GM18951 (cell line): Measurements from ENCODE around the gene FAM186B.

ENCODE experiments used
- POLR2A ChIP-seq: IDR thresholded peaks from 4 replicates; pipeline ENCODE4 v1.6.1; 2011; ENCODE audit warnings: mild to moderate bottlenecking; ENCODE audit not compliant: insufficient read length, insufficient read depth; ENCODE audit errors: extremely low read depth
- in situ Hi-C: fragments of 300-500 bp; cut with MboI; formaldehyde crosslinking; loops from one replicate; pipeline ENCODE4 v1.12.0; 2022; ENCODE audit warnings: low sequenced_read_pairs, mixed read lengths, inconsistent platforms; ENCODE audit not compliant: unreplicated experiment

The FAM186B gene

GRCh38 chr12:49582850-49583249 is 22.6 kb downstream of the FAM186B start:
- in situ Hi-C loops = no loop called here
- TF ChIP-seq POLR2A = no peak

DNA sequence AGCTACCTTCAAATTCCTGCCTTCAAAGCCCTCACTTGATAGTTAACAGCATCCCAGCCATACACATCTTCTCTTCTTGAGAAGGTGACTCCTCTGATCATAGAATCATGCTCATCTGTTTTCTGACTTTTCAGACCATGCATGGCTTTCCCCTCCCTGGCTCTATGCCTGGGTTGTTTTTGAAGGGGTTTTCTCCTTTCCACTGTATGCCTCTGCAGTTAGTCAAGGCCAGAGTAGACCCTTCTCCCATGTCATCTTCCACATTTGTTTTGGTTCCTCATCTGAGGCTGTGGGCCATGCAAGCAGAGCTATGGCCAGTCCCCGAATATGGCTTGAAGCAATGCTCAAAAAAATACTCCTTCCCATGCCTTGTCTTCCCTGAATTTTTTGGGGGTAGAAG is 23.2 kb downstream of the FAM186B start:
- in situ Hi-C loops = no loop called here
- TF ChIP-seq POLR2A = no peak

- in situ Hi-C loops = no loop called here
- no peak for TF ChIP-seq POLR2A
These were observed 24.6 kb downstream of the FAM186B start for GRCh38 chr12:49580572-49581535.

GRCh38 chr12:49578471-49579112 is 26.8 kb downstream of the FAM186B start:
- in situ Hi-C loops = no loop called here
- TF ChIP-seq POLR2A = no peak

- TF ChIP-seq POLR2A = no peak
- in situ Hi-C loops = no loop called here
These were observed 27.7 kb downstream of the FAM186B start for GRCh38 chr12:49577589-49578315.

DNA sequence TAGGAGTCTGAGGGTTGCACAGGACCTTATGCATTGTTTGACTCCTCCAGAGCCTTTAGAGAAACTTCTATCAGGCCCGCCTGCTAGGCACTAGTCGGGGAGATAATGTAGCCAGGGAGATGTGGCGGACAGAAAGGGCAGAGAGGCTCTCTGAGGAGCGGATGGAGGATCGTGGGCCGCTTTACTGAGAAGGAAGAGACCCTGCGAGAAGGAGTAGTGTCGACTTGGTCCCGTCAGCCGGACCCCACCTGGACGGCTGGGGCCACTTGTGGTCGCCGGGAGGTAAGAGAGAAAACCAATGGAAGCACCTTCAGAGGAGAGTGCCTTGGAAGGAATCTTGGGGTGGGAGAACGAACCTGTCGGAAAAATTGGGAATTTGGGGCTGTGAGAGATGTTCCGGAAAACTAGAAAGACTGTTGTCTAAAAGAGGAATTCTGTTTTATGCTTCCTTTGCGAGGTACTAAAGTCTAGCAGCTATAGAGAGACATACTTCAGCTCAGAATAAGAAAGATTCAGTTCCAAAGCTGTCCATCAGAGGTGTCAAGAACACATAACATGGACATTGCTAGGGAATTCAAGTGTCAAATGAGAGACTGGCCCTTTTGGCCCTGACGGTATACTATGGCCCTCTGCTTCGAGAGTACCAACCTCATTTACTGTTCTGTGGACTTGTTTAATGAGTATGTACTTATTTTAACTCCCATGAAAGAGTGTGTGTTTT is 36.8 kb downstream of the FAM186B start:
- in situ Hi-C loops = no loop called here
- TF ChIP-seq POLR2A = no peak

GRCh38 chr12:49567611-49568441 is 37.6 kb downstream of the FAM186B start, which contains the start of gene MCRS1:
Gene MCRS1 (minus strand): TSS chr12:49568142. CDS start chr12:49566731, 1,411 bp downstream.
- in situ Hi-C loops = no loop called here
- peak; percentile 91 for TF ChIP-seq POLR2A

DNA sequence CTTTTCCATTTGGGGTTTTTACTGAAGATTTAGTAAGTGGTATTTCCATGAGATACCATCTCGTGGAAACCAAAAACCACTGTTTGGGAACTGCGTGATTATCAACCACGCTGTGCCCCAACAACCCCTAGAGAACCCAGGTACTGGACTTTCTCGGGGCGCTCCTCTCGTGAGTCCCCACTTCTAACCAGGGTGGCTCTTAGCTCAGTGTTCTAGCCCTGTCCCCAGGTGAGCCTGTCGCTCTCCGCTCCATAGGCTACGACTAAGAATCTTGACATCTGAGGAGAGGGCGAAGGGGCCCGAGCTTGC is 38.2 kb downstream of the FAM186B start:
- in situ Hi-C loops = no loop called here
- no peak for TF ChIP-seq POLR2A

DNA sequence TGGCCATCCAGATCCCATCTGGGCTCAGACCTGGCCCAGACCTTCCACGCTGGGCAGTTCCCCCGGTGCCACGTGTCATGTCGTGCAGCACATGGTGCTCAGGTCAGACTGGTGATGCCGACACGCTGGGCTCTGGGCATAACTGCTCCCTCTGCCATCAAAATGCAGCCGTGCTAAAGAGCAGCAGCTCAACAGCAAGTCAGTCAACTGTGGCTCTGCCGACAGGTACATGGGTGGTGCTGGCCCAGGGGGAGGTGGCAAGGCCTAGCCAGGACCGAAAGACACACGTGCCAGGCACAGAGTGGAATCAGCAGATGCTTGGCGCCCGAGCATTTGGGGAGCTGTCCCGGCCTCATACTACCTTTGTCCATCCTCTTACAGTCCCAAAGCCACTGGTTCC is 39.1 kb downstream of the FAM186B start:
- TF ChIP-seq POLR2A = no peak
- in situ Hi-C loops = no loop called here

- in situ Hi-C loops = no loop called here
These were observed 39.8 kb downstream of the FAM186B start for GRCh38 chr12:49565406-49566265.

GRCh38 chr12:49564686-49565405 is 40.6 kb downstream of the FAM186B start:
- no peak for TF ChIP-seq POLR2A
- in situ Hi-C loops = no loop called here

More at GRCh38 chr12:49565406-49566265, 39.8 kb downstream of the FAM186B start:
- TF ChIP-seq POLR2A = no peak
